NCI-H1930 (cell line): ENCODE data around the gene SPAG17.
"Not testable (repeated sequence)": the region's sequence is repeated elsewhere in the genome, so short reads cannot be mapped to it uniquely, and the experiment has no call there.

ENCODE experiments used
- DNase-seq, 2 experiments: peaks; one replicate each; lab custom pipeline; 2025; lab: John Stamatoyannopoulos, UW

Gene SPAG17

GRCh38 chr1:117976381-117976780 lies 208.6 kb downstream of the SPAG17 start:
- no peak for DNase-seq

- no peak for DNase-seq
These were observed 213.3 kb downstream of the SPAG17 start for GRCh38 chr1:117971777-117972176.

- DNase-seq, result no peak
These were observed 214.8 kb downstream of the SPAG17 start for GRCh38 chr1:117970252-117970651.

GRCh38 chr1:117967881-117968280 lies 217.1 kb downstream of the SPAG17 start:
- no peak for DNase-seq

- DNase-seq, result no peak
These were observed 217.6 kb downstream of the SPAG17 start for GRCh38 chr1:117967477-117967876.

GRCh38 chr1:117964290-117965038 lies 220.6 kb downstream of the SPAG17 start:
- DNase-seq, result no peak

GRCh38 chr1:117959364-117959763 lies 225.7 kb downstream of the SPAG17 start:
- no peak for DNase-seq

- DNase-seq, result no peak
These were observed 232.6 kb downstream of the SPAG17 start for GRCh38 chr1:117952386-117952785.

GRCh38 chr1:117942293-117942692 lies 242.7 kb downstream of the SPAG17 start:
- DNase-seq, result no peak

- DNase-seq, result no peak
These were observed 251.3 kb downstream of the SPAG17 start for GRCh38 chr1:117933769-117934168.

- DNase-seq, result no peak
These were observed 252.5 kb downstream of the SPAG17 start for GRCh38 chr1:117932576-117932975.

GRCh38 chr1:117930484-117930883 lies 254.5 kb downstream of the SPAG17 start:
- DNase-seq, result no peak

GRCh38 chr1:117930173-117930447 lies 254.9 kb downstream of the SPAG17 start:
- DNase-seq, result no peak

- peak; percentile 92 to 94 for DNase-seq
These were observed 255.5 kb downstream of the SPAG17 start, which contains the start of the genes GDAP2 and WDR3 for GRCh38 chr1:117929343-117930172. Gene GDAP2, minus strand, starts transcription at chr1:117929621. Its CDS starts 9,264 bp downstream, at chr1:117920357. Gene WDR3, plus strand, starts transcription at chr1:117929739. Its CDS starts 3,581 bp downstream, at chr1:117933320.

GRCh38 chr1:117928881-117929342 lies 256.1 kb downstream of the SPAG17 start:
- peak; percentile 17 to 24 for DNase-seq

GRCh38 chr1:117925981-117926380 lies 259.0 kb downstream of the SPAG17 start:
- DNase-seq, result no peak

- DNase-seq, result not testable (repeated sequence)
These were observed 262.3 kb downstream of the SPAG17 start for GRCh38 chr1:117922717-117923116.

GRCh38 chr1:117921991-117922390 lies 263.0 kb downstream of the SPAG17 start:
- DNase-seq, result no peak

GRCh38 chr1:117919376-117919775 lies 265.7 kb downstream of the SPAG17 start:
- DNase-seq, result no peak

GRCh38 chr1:117911051-117911450 lies 274.0 kb downstream of the SPAG17 start:
- DNase-seq, result no peak

- DNase-seq, result no peak
These were observed 280.0 kb downstream of the SPAG17 start for GRCh38 chr1:117905019-117905418.

- no peak for DNase-seq
These were observed 280.5 kb downstream of the SPAG17 start for GRCh38 chr1:117904485-117904884.
